ENCODE data around the gene ANKRD23.
"Not testable (repeated sequence)": the region's sequence is repeated elsewhere in the genome, so short reads cannot be mapped to it uniquely, and the experiment has no call there.

Gene ANKRD23

GRCh38 chr2:96863575-96864342 lies 19.9 kb upstream of the ANKRD23 start:
- no peak for DNase-seq (ENCODE audit: low read depth in 2 of 2)

- not testable (repeated sequence) for DNase-seq (ENCODE audit: low read depth in 2 of 2)
These were observed 19.2 kb upstream of the ANKRD23 start for GRCh38 chr2:96863056-96863455.

DNA sequence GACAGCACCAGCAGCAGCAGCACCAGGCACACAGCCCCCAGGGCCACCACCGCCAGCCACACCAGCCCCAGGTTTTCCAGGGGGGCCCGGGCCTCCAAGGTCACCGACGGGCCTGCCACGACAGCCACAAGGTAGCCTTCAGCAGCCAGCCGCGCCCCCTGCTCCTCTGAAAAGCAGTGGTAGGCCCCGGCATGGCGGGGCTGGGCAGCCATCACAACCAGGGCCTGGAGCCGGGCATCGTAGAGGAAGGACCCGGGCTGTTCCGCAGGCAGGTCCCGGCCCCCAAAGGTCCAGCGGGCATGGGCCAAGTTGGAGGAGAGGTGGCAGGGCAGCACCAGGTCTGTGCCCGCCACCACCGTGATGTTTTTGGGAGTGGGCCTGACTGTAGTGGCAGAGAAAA lies 17.3 kb upstream of the ANKRD23 start:
- no peak for DNase-seq (ENCODE audit: low read depth in 2 of 2)

- no peak for DNase-seq (ENCODE audit: low read depth in 2 of 2)
These were observed 16.5 kb upstream of the ANKRD23 start for GRCh38 chr2:96860065-96861029.

DNA sequence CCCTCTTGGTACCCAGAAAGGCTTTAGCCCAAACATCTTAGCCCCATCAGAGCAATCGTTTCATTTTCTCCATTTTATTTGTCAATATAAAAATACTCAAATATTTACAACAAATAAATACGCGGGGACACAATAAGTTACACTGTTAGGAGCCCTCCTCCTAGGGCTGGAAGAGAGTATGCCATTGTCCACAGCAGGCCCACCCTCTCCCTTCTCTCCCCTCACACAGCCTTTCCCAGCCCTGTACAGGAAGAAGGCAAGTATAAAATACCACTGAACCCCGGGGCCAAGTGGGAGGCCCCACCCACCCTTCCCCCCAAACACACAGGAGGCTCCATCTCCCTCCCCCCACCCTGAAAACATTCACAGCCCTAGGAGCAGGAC lies 15.9 kb upstream of the ANKRD23 start:
- DNase-seq (ENCODE audit: low read depth in 2 of 2) = no peak

DNA sequence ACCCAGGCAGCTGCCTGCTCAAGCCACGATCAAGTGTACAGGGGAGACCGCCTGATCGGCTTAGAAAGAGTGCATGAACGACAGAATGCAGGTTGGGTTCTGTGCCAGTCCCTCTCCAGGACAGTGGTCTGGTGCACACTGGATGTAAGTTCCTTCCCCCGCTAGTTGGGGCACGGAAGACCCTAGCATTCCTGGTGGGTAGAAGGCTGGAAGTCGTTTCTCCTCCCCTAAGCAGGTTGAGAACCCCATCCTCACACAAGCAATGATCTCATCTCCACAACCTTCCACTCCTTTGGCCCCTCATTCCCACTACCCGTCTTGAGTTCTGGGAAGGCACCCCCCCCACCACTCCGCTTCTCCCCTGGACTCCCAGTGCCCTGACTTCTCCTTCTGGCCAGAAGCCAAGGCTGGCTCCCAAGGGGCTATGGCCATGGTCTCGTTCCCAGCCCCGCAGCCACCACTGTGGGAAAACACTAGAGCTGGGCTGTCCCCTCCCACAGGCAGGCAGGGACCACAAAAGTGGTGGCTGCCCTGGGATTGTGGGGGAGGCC lies 15.4 kb upstream of the ANKRD23 start:
- no peak for DNase-seq (ENCODE audit: low read depth in 2 of 2)

DNA sequence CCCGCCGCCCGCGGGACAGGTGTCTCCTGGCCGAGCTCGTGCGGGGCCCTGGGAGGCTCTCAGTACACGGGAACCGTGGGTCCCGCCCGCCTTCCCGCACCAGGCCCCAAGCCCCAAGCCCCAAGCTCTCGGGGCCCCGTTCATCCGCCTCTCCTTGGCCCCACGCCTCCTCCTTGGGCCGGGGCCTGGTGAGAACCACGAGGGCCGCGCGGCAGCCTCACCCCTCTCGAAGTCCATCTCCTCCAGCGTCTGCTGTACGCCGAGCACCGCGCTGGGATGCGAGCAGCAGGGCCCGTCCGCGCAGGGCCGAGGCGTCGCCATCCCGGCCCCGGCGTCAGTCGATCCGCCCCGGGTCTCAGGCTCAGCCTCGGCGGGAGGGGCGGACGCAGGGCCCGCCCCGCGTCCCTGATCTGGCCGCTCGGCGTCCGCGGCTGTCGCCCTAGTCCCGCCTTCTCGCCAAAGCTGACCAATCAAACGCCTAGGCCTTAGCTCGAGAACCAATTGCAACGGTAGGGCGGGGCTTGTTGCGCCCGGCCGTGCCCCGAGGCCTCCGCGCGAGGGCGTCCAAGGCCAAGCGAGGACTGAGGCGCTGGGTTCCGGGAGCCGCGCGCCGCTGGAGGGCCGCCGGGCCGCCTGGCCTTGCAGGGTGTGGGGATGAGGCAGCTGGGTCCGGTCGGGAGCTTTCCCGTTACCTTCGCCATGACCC lies 14.0 kb upstream of the ANKRD23 start, which contains the start of gene ANKRD39:
Gene ANKRD39, minus strand, starts transcription at position 350 of the 706 bp plus-strand sequence. Its CDS starts 29 bp downstream, at position 321.
- peak; percentile 96 to 97 for DNase-seq (ENCODE audit: low read depth in 2 of 2)

DNA sequence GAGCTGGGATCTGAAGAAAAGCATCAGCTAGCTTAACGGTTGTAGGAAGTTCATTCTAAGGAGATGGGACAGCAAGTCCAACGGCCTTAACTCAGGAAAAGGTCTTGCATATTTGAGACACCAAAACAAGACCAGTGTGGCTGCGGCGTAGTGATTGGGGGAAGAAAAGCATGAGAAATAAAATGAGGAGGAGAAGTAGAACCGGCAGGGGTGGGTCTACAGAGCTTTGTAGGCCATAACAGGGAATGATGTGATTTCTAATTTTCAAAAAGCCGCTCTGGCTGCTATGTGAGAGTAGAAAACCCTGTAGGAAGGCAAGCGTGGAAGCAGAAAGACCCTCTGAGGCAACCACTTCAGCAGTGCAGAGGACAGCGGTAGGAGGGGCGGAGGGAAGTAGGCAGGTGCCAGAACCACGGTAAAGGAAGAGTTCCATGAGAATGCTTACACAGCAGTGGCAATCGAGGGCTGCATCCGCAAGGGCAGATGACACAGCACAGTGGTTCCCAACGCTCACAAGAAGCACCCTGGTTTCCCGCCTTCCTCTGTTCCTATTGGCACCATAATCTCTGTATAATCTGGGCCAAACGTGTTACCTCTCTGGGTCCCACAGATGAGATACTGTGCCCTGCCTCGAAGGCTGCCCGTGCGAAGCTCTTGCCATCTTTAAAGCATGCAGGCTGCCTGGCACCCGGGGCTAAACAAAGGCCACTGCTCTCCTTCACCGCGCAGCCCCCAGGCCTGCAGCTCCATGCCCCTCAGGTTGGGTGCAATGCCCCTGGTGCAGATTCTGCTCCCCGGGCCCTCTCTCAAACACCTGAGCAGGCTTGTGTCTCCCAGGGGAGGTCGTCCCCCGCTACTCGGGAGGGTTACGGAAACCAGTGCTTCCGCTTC lies 13.2 kb upstream of the ANKRD23 start:
- DNase-seq (ENCODE audit: low read depth in 2 of 2) = no peak

DNA sequence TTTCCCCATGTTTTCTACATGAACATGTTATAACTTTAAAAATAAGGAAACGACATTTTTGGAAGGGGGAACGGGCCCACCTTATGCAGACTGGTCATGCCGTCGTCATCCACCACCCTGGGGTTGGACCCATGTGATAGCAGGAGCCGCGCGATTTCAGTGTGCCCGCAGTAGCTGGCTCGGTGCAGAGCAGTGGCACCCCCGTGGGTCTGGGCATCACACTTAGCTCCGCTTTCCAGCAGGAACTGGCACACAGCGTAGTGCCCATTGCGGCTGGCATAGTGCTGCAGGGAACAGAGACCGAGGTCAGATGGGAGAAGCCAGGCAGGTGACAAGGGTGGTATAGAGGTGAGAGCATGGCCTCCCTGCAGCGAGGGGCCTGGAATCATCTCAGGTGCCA lies 9.5 kb upstream of the ANKRD23 start:
- DNase-seq (ENCODE audit: low read depth in 2 of 2) = no peak

GRCh38 chr2:96852667-96853066 lies 8.8 kb upstream of the ANKRD23 start:
- DNase-seq (ENCODE audit: low read depth in 2 of 2) = no peak

- no peak for DNase-seq (ENCODE audit: low read depth in 2 of 2)
These were observed 4.4 kb upstream of the ANKRD23 start for GRCh38 chr2:96848264-96848663.

DNA sequence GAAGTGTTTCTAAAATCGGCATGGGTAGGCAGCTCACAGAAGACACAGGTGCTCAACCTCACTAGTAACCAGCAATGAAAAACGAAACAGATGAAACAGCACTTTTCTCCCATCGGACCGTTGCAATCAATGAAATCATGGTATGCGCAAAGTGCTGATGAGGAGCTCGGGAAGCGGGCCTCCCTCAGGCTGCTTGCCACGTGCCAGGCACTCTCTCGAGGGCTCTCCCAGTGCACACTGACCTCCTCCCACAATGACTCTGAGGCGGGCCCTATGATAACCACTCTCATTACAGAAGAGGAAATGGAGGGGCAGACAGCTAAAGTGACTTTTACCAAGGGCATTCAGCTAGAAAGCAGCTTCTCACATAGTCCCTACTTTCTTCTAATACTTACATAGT lies 3.8 kb upstream of the ANKRD23 start:
- DNase-seq (ENCODE audit: low read depth in 2 of 2) = no peak

- DNase-seq (ENCODE audit: low read depth in 2 of 2) = no peak
These were observed 3.0 kb upstream of the ANKRD23 start for GRCh38 chr2:96846825-96847224.

DNA sequence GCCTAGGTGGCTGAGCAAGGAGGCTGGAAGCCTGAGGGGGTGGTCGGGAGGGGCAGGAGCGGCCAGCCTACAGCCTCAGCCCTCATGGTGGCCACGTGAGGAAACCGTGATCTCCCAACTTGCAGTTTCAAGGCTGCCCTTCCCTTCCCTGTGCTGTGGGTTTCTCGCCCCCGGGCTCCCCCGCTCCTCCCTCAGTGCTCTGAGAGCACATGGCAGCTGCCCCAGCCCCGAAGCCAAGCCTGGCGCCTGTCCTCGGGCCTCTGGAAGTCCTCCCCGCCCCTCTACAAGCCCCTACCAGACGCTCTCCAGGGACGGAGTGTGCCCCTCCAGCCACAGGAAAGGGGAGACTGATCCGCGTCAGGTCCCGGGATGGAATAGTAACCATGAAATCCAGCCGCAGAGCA lies 586 bp upstream of the ANKRD23 start:
- DNase-seq (ENCODE audit: low read depth in 2 of 2) = no peak

DNA sequence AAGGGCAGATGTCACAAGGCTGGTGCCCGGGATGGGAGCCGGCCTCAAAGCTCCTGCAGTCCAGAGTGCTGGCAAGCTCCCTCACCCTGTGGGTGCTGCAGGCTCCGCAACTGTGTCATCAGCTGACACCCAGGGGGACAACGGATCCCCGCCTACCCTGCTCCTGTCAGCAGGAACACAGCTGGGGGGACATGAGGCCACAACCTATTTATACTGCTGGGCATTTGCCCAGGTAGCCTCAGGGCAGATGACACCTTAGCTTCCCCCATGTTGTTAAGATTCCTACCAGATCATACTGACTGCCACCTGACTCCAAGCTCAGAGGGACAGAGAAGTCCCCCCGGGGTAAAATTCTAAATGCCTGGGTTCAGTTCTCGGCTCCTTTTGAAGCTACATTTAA lies 1.2 kb downstream of the ANKRD23 start:
- no peak for DNase-seq (ENCODE audit: low read depth in 2 of 2)

GRCh38 chr2:96841701-96842495 lies 1.9 kb downstream of the ANKRD23 start:
- DNase-seq (ENCODE audit: low read depth in 2 of 2) = no peak

- DNase-seq (ENCODE audit: low read depth in 2 of 2) = no peak
These were observed 3.7 kb downstream of the ANKRD23 start for GRCh38 chr2:96839875-96840850.

DNA sequence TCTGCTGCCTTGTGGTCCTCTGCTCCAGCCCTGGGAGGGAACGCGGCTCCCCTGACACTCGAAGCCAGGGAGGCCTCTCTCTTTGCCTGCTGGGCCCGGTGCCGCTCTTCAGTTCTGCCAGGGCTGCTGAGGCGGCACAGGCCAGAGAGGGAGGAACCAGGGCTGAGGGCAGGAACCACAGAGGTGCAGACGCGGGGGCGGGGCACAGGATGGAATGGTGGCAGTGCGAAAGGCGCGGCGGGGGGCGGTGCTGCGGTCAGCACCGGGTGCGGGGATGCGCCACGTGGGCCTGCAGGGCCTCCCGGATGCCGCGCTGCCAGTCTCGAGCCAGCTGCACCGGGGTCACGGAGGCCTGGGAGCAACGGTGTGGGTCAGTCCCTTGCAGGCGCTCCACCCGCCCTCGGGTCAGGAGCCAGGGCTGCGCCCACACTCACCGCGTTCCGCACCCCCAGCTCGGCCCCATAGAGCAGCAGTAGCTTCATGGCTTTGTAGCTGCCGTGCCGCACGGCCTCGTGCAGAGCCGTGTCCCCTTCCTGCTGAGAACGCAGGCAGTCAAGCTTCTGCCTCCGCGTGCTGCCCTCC lies 4.4 kb downstream of the ANKRD23 start:
- DNase-seq (ENCODE audit: low read depth in 2 of 2) = peak; percentile 66 to 71
